GM12878 (cell line): ENCODE measurements around the gene SSBP3. TPM values are rescaled to one million over a fixed set of nuclear protein-coding genes. Genes with fewer than 3 reads are reported as not detected.

Experiments used
- ATAC-seq: fragments of 200-7000 bp; cut with Tn5 transposase; 3 replicates; pipeline ENCODE4 v1.9.1; 2020; ENCODE audit warnings: mild to moderate bottlenecking, moderate library complexity
- BruUV-seq: library from RNA; stranded (reverse); fragments of 400-500 nt; replicated peaks from 2 replicates; lab custom pipeline; 2021; lab: Mats Ljungman, UMichigan
- CTCF ChIA-PET: fragments of 300-600 bp; sonication (Branson Sonifier 250); formaldehyde crosslinking; extraction: SDS; loops from one replicate; lab custom pipeline; 2021; ENCODE audit warnings: inconsistent platforms; lab: Yijun Ruan, JAX
- POLR2A ChIA-PET: fragments of 350-600 bp; formaldehyde crosslinking; extraction: SDS; loops from one replicate; lab custom pipeline; 2021; ENCODE audit warnings: inconsistent platforms; lab: Charles Lee
- RAD21 ChIA-PET: fragments of 300-600 bp; sonication (Branson Sonifier 250); formaldehyde crosslinking; loops from one replicate; lab custom pipeline; 2023; ENCODE audit warnings: antibody characterized with exemption; ENCODE audit not compliant: unreplicated experiment; lab: Charles Lee
- SMC1A ChIA-PET: fragments of 300-600 bp; sonication (Branson Sonifier 250); formaldehyde crosslinking; loops from one replicate; lab custom pipeline; 2023; ENCODE audit not compliant: unreplicated experiment, uncharacterized antibody; lab: Charles Lee
- DNase-seq: peaks from one replicate; pipeline ENCODE4 v3.0.0-alpha.2; 2011; ENCODE audit warnings: low read depth, low spot score
- FAIRE-seq: peaks from 3 replicates; lab custom pipeline; 2011; peaks lifted over from hg19 to GRCh38; lab: Jason Lieb, UNC
- H2AFZ ChIP-seq: 2 replicates; pipeline ENCODE4 v1.6.0; 2011; ENCODE audit warnings: low read depth, low read length, control low read depth; ENCODE audit not compliant: control insufficient read depth
- H3K27ac ChIP-seq: 2 replicates; pipeline ENCODE4 v1.5.1; 2011; ENCODE audit warnings: control low read depth; ENCODE audit not compliant: control insufficient read depth, insufficient read depth
- H3K27me3 ChIP-seq, 2 experiments: replicated peaks in 1 of 2; 2 replicates each; pipeline versions ENCODE4 v1.6.0 to v1.6.1; 2011; ENCODE audit warnings: low read length in 1 of 2; ENCODE audit not compliant: control insufficient read depth in 2 of 2, insufficient read depth in 2 of 2
- H3K36me3 ChIP-seq, 2 experiments: 2 replicates each; pipeline ENCODE4 v1.5.1; 2011; ENCODE audit warnings: low read length in 1 of 2; ENCODE audit not compliant: control insufficient read depth in 2 of 2, insufficient read depth in 2 of 2
- H3K4me1 ChIP-seq: 2 replicates; pipeline ENCODE4 v1.6.1; 2011; ENCODE audit warnings: mild to moderate bottlenecking, low read length, moderate library complexity, mixed read lengths; ENCODE audit not compliant: control insufficient read depth, insufficient read depth
- H3K4me2 ChIP-seq: 2 replicates; pipeline ENCODE4 v1.6.0; 2011; ENCODE audit warnings: control low read depth; ENCODE audit not compliant: control insufficient read depth, insufficient read depth
- H3K4me3 ChIP-seq: fragments of 200-600 bp; sonication (generic); 2 replicates; pipeline ENCODE4 v1.5.1; 2016
- H3K79me2 ChIP-seq: 2 replicates; pipeline ENCODE4 v1.6.0; 2011; ENCODE audit warnings: low read length; ENCODE audit not compliant: control insufficient read depth, insufficient read depth
- H3K9ac ChIP-seq: 2 replicates; pipeline ENCODE4 v1.8.0; 2011; ENCODE audit warnings: low read length, control low read depth, mixed read lengths; ENCODE audit not compliant: control insufficient read depth, insufficient read depth
- H3K9me3 ChIP-seq: replicated peaks from 3 replicates; pipeline ENCODE4 v1.5.1; 2011; ENCODE audit warnings: mild to moderate bottlenecking, low read length; ENCODE audit not compliant: control insufficient read depth, insufficient read depth
- H4K20me1 ChIP-seq: 2 replicates; pipeline ENCODE4 v1.6.0; 2011; ENCODE audit not compliant: control insufficient read depth, insufficient read depth
- CBX3 ChIP-seq: fragments of 200-600 bp; sonication (generic); IDR thresholded peaks from 2 replicates; pipeline ENCODE4 v1.6.1; 2016; ENCODE audit warnings: low read depth, borderline replicate concordance
- CHD2 ChIP-seq: IDR thresholded peaks from 2 replicates; pipeline ENCODE4 v1.6.1; 2011; ENCODE audit warnings: low read depth, low read length, improper control_type of control experiment, borderline replicate concordance
- E4F1 ChIP-seq: fragments of 450-650 bp; IDR thresholded peaks from 2 replicates; pipeline ENCODE4 v1.6.1; 2018; ENCODE audit warnings: borderline replicate concordance, mild to moderate bottlenecking; ENCODE audit not compliant: partially characterized antibody
- MAX ChIP-seq: IDR thresholded peaks from 2 replicates; pipeline ENCODE4 v1.6.1; 2012; ENCODE audit warnings: low read depth, low read length, improper control_type of control experiment
- MXI1 ChIP-seq: fragments of 150-350 bp; IDR thresholded peaks from 2 replicates; pipeline ENCODE4 v1.6.1; 2011; ENCODE audit warnings: low read depth, mild to moderate bottlenecking, inconsistent platforms, low read length, improper control_type of control experiment
- NR2C2 ChIP-seq: IDR thresholded peaks from 2 replicates; pipeline ENCODE4 v1.6.1; 2011; ENCODE audit warnings: borderline replicate concordance, low read depth; ENCODE audit not compliant: control insufficient read depth, insufficient read length
- NR2F1 ChIP-seq: fragments of 450-650 bp; conservative IDR thresholded peaks from 2 replicates; pipeline ENCODE4 v1.6.1; 2017; ENCODE audit warnings: mild to moderate bottlenecking
- NRF1 ChIP-seq: conservative IDR thresholded peaks from 2 replicates; pipeline ENCODE4 v1.6.1; 2011; ENCODE audit warnings: mild to moderate bottlenecking, low read depth, low read length, improper control_type of control experiment
- RB1 ChIP-seq: fragments of 450-650 bp; formaldehyde crosslinking; IDR thresholded peaks from 2 replicates; pipeline ENCODE4 v1.6.1; 2017; ENCODE audit warnings: mild to moderate bottlenecking, borderline replicate concordance
- RCOR1 ChIP-seq: conservative IDR thresholded peaks from 2 replicates; pipeline ENCODE4 v1.6.1; 2012; ENCODE audit warnings: low read depth, low read length, improper control_type of control experiment
- TAF1 ChIP-seq: IDR thresholded peaks from 2 replicates; pipeline ENCODE4 v1.6.1; 2011; ENCODE audit warnings: mild to moderate bottlenecking, low read depth, low read length, borderline replicate concordance
- TCF12 ChIP-seq: IDR thresholded peaks from 2 replicates; pipeline ENCODE4 v1.6.1; 2011; ENCODE audit warnings: low read depth, mild to moderate bottlenecking, low read length
- TCF3 ChIP-seq: IDR thresholded peaks from 2 replicates; pipeline ENCODE4 v1.6.1; 2012; ENCODE audit warnings: low read depth, mild to moderate bottlenecking, low read length, borderline replicate concordance; ENCODE audit not compliant: insufficient read depth
- WGBS: methylation state at CpG from one replicate; pipeline ENCODE4 v1.1.6; 2016; ENCODE audit warnings: low lambda C conversion rate; ENCODE audit not compliant: insufficient replicate concordance, insufficient coverage; ENCODE audit errors: missing lambda C conversion rate; 5-methylcytosine and 5-hydroxymethylcytosine counted together
- in situ Hi-C: fragments of 300-500 bp; cut with MboI; formaldehyde crosslinking; loops from 9 replicates; pipeline ENCODE4 v1.14.3; 2018; ENCODE audit warnings: mixed read lengths
- intact Hi-C: fragments of 100-400 bp; cut with micrococcal nuclease; formaldehyde crosslinking; loops from one replicate; pipeline ENCODE4 v1.14.2; 2022; ENCODE audit not compliant: unreplicated experiment
- polyA plus RNA-seq, 11 experiments: library from polyadenylated mRNA; depleted of rRNA in 4 of 11; unstranded in 6 of 11; stranded (reverse) in 5 of 11; fragments of >200 nt; fragmentation: Nextera tagmentation in 4 of 11; fragmentation: Illumina TruSeq in 1 of 11; extraction: Ambion mirVana in 4 of 11; extraction: Trizol in 1 of 11; gene quantifications; 1 replicate in 1 of 11; 2 replicates in 10 of 11; pipeline versions ENCODE4 v1.2.1 to v1.2.3, GENCODE V29; 2011 to 2016; ENCODE audit warnings: inconsistent platforms in 2 of 11, missing spikeins in 2 of 11, low read depth in 1 of 11
- total RNA-seq, 4 experiments: library from RNA; depleted of rRNA in 3 of 4; stranded (reverse); fragments of >200 nt in 3 of 4; fragmentation: Illumina TruSeq in 1 of 4; extraction: Trizol in 1 of 4; gene quantifications; 2 replicates each; pipeline versions ENCODE4 v1.2.1 to v1.2.3, GENCODE V29; 2013 to 2021

Gene SSBP3
- total and polyA plus RNA-seq, 10 of the 15 experiments (the other 5 are each of a cell fraction or from before 2014, with no cell fraction given) = 4.1 to 51.7 (median 17.1) TPM

GRCh38 chr1:54243022-54243421 is 163.2 kb downstream of the SSBP3 start:
- SMC1A ChIA-PET = no interaction called here
- peaks cover 2 to 16% of the 10 kb centered on the region in 2 experiments; a peak in 3 of 4 replicates for H3K36me3 ChIP-seq
- WGBS = 98% methylated on average over 13 of the region's 13 CpGs

More at GRCh38 chr1:54243022-54243421, 163.2 kb downstream of the SSBP3 start:
- POLR2A ChIA-PET = no interaction called here
- no peak overlapping the region for H3K9ac ChIP-seq
- H3K4me2 ChIP-seq = no peak overlapping the region
- RAD21 ChIA-PET = no interaction called here
- ATAC-seq (no peak), FAIRE-seq (no peak), DNase-seq (no peak)
- H3K27ac ChIP-seq = no peak overlapping the region
- H3K27me3 ChIP-seq = no peaks in the 10 kb centered on the region
- H3K4me3 ChIP-seq = no peak overlapping the region
- TF ChIP-seq MXI1 = no peak
- TF ChIP-seq RCOR1 = no peak
- TF ChIP-seq NR2F1 = no peak
- no peak for TF ChIP-seq NR2C2
- no peak for TF ChIP-seq E4F1
- no peak for TF ChIP-seq TCF3
- no peak for TF ChIP-seq NRF1
- no peak for TF ChIP-seq CBX3
- TF ChIP-seq TCF12 = no peak
- TF ChIP-seq RB1 = no peak
- TF ChIP-seq CHD2 = no peak
- no peak for TF ChIP-seq MAX
- TF ChIP-seq TAF1 = no peak
- CTCF ChIA-PET = no interaction called here
- intact Hi-C loops = no loop called here
- no TSS peak for BruUV-seq
- no peaks in the 10 kb centered on the region for H4K20me1 ChIP-seq
- H2AFZ ChIP-seq = no peak overlapping the region
- no peaks in the 10 kb centered on the region for H3K9me3 ChIP-seq
- no peaks in the 10 kb centered on the region for H3K4me1 ChIP-seq
- no peaks in the 10 kb centered on the region for H3K79me2 ChIP-seq
- in situ Hi-C loops = no loop called here
